Kidney (tissue), 14 donors: ENCODE data around the gene SH3RF3. TPM values are rescaled to one million over a fixed set of nuclear protein-coding genes. Genes with fewer than 3 reads are reported as not detected.
A peak's percentile ranks its signal among the peaks of the same experiment; 100 is the strongest.

Experiments
- DNase-seq, 5 donors: peaks; one replicate each; pipeline ENCODE4 v3.0.0-alpha.2; 2013 to 2020
- FAIRE-seq: peaks from 2 replicates; lab custom pipeline; 2012; peaks lifted over from hg19 to GRCh38; lab: Jason Lieb, UNC
- H3K27ac ChIP-seq, 2 donors: one replicate each; pipeline ENCODE4 v1.7.0; 2013; ENCODE audit warnings: low read depth in 2 of 2, low read length in 2 of 2, inconsistent platforms in 1 of 2
- H3K27me3 ChIP-seq: one replicate; pipeline ENCODE4 v1.7.1; 2013; ENCODE audit warnings: low read length, inconsistent platforms; ENCODE audit not compliant: control insufficient read depth, insufficient read depth
- H3K36me3 ChIP-seq, 3 donors: one replicate each; pipeline versions ENCODE4 v1.7.0 to v1.7.1; 2013; ENCODE audit warnings: low read length in 3 of 3, control low read depth in 1 of 3, inconsistent platforms in 1 of 3; ENCODE audit not compliant: insufficient read depth in 3 of 3, control insufficient read depth in 2 of 3
- H3K4me1 ChIP-seq, 3 donors: one replicate each; pipeline versions ENCODE4 v1.7.0 to v1.7.1; 2013; ENCODE audit warnings: low read length in 3 of 3, inconsistent platforms in 1 of 3, low read depth in 1 of 3; ENCODE audit not compliant: control insufficient read depth in 2 of 3, insufficient read depth in 2 of 3
- H3K4me3 ChIP-seq, 3 donors: one replicate each; pipeline versions ENCODE4 v1.7.0 to v1.8.1; 2013; ENCODE audit warnings: low read length in 3 of 3, control low read depth in 1 of 3, inconsistent platforms in 1 of 3
- H3K9ac ChIP-seq, 3 donors: one replicate each; pipeline versions ENCODE4 v1.7.0 to v1.7.1; 2013; ENCODE audit warnings: low read length in 3 of 3, control low read depth in 1 of 3, inconsistent platforms in 1 of 3
- H3K9me3 ChIP-seq, 3 donors: one replicate each; pipeline versions ENCODE4 v1.7.0 to v1.7.1; 2013; ENCODE audit warnings: low read length in 3 of 3, control low read depth in 1 of 3, inconsistent platforms in 1 of 3; ENCODE audit not compliant: control insufficient read depth in 2 of 3, insufficient read depth in 1 of 3
- CTCF ChIP-seq: IDR thresholded peaks from 3 replicates; pipeline ENCODE4 v1.5.1; 2012; ENCODE audit warnings: mild to moderate bottlenecking, moderate library complexity, borderline replicate concordance; ENCODE audit not compliant: insufficient read depth; ENCODE audit errors: extremely low read depth
- intact Hi-C: fragments of 100-400 bp; cut with DNase I; formaldehyde crosslinking; loops from one replicate; pipeline ENCODE4 v1.11.1; 2022
- polyA plus RNA-seq: library from polyadenylated mRNA; stranded (reverse); fragments of 350-450 nt; fragmentation: Illumina TruSeq; extraction: RNeasy Lipid Tissue Mini Kit (QIAGEN cat#74804); gene quantifications from one replicate; pipeline ENCODE4 v1.2.3, GENCODE V29; 2014; ENCODE audit warnings: low read depth, low replicate concordance; ENCODE audit not compliant: insufficient read depth
- total RNA-seq: library from RNA; stranded (reverse); fragmentation: NEBNext Ultra II Directional; extraction: Animal tissue kit (Norgen Biotek cat#: 25700); gene quantifications from one replicate; pipeline ENCODE4 v1.2.1, GENCODE V29; 2021
- donor health status: control.
- donor health status: control.
- donor health status: control.
- donor health status: control.
- donor health status: control.
- donor health status: DM: yes; HTN: yes; CAD: no.
- donor health status: Normal renal cell carcinoma (clear cell type).

Gene SH3RF3
- total and polyA plus RNA-seq, 2 donors from 2014 or later, result 1.7 to 10.7 TPM

- intact Hi-C loops, result no loop called here
- H3K9ac ChIP-seq, result no peak overlapping the region
- H3K4me1 ChIP-seq, result peaks cover 0 to 4% (median 0%) of the 10 kb centered on the region in 3 donors
- H3K27me3 ChIP-seq, result no peaks in the 10 kb centered on the region
- no peak overlapping the region for H3K4me3 ChIP-seq
- no peak for FAIRE-seq
- no peak for TF ChIP-seq CTCF
- no peak overlapping the region for H3K27ac ChIP-seq
- no peaks in the 10 kb centered on the region for H3K9me3 ChIP-seq
- DNase-seq, result peak in 3 of 5 donors; percentile 62 to 75 (median 73)
- no peaks in the 10 kb centered on the region for H3K36me3 ChIP-seq
Observed at GRCh38 chr2:109393662-109393972, 264.6 kb downstream of the SH3RF3 start.

GRCh38 chr2:109395494-109396201 lies 266.6 kb downstream of the SH3RF3 start:
- H3K9me3 ChIP-seq, result no peaks in the 10 kb centered on the region
- peaks cover 0 to 4% (median 0%) of the 10 kb centered on the region in 3 donors for H3K4me1 ChIP-seq
- DNase-seq (no peak), FAIRE-seq (no peak)
- no peaks in the 10 kb centered on the region for H3K27me3 ChIP-seq
- H3K4me3 ChIP-seq, result no peak overlapping the region
- H3K27ac ChIP-seq, result no peak overlapping the region
- no peak overlapping the region for H3K9ac ChIP-seq
- TF ChIP-seq CTCF, result no peak
- no peaks in the 10 kb centered on the region for H3K36me3 ChIP-seq
- intact Hi-C loops, result no loop called here

- no peak for TF ChIP-seq CTCF
- H3K4me1 ChIP-seq, result peaks cover 0 to 4% (median 0%) of the 10 kb centered on the region in 3 donors
- H3K9me3 ChIP-seq, result no peaks in the 10 kb centered on the region
- H3K9ac ChIP-seq, result no peak overlapping the region
- H3K27me3 ChIP-seq, result no peaks in the 10 kb centered on the region
- intact Hi-C loops, result no loop called here
- FAIRE-seq (no peak), DNase-seq (no peak)
- H3K36me3 ChIP-seq, result no peaks in the 10 kb centered on the region
- H3K27ac ChIP-seq, result no peak overlapping the region
- H3K4me3 ChIP-seq, result no peak overlapping the region
Observed at GRCh38 chr2:109396202-109397180, 267.5 kb downstream of the SH3RF3 start.
